PC-9 (cell line): ENCODE results near the gene LRRC3B.

Experiments used
- EZH2 ChIP-seq: fragments of 200-600 bp; sonication (generic); IDR thresholded peaks from 2 replicates; pipeline ENCODE4 v1.8.0; 2017; ENCODE audit warnings: antibody characterized with exemption, low read depth
- TF ChIP-seq, protein P1 (sequence below): fragments of 200-600 bp; sonication (generic); conservative IDR thresholded peaks from 2 replicates; pipeline ENCODE4 v1.6.1; 2017; ENCODE audit warnings: mixed run types, antibody characterized with exemption, mild to moderate bottlenecking, moderate library complexity

DNA sequence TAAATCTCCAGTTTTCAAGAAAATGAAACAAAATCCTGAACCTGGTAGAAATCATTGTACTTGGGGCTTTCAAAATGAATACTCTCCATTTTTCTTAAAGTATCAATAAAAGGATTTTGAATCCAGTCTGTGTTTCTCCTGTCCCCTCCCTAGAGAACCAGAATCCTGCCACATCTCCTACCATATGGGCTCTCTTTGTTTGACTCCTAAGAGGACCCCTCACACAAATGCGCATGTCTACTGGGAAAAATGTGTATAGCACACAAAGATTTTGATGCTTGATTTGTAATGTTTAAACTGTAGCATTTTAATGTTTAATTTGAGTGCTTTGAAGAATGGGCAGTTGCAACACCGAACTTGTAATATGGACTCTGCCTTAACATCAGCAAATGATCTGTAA, 25.9 kb downstream of the LRRC3B start:
- TF ChIP-seq, protein P1, sequence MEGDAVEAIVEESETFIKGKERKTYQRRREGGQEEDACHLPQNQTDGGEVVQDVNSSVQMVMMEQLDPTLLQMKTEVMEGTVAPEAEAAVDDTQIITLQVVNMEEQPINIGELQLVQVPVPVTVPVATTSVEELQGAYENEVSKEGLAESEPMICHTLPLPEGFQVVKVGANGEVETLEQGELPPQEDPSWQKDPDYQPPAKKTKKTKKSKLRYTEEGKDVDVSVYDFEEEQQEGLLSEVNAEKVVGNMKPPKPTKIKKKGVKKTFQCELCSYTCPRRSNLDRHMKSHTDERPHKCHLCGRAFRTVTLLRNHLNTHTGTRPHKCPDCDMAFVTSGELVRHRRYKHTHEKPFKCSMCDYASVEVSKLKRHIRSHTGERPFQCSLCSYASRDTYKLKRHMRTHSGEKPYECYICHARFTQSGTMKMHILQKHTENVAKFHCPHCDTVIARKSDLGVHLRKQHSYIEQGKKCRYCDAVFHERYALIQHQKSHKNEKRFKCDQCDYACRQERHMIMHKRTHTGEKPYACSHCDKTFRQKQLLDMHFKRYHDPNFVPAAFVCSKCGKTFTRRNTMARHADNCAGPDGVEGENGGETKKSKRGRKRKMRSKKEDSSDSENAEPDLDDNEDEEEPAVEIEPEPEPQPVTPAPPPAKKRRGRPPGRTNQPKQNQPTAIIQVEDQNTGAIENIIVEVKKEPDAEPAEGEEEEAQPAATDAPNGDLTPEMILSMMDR, result no peak
- no peak for TF ChIP-seq EZH2
